ENCODE measurements around the gene ZNF619. TPM values are rescaled to one million over a fixed set of nuclear protein-coding genes. Genes with fewer than 3 reads are reported as not detected.

The ZNF619 gene
- total and polyA plus RNA-seq, 2 of the 4 experiments (the other 2 are of a cell fraction) = 2.0 to 4.8 TPM

DNA sequence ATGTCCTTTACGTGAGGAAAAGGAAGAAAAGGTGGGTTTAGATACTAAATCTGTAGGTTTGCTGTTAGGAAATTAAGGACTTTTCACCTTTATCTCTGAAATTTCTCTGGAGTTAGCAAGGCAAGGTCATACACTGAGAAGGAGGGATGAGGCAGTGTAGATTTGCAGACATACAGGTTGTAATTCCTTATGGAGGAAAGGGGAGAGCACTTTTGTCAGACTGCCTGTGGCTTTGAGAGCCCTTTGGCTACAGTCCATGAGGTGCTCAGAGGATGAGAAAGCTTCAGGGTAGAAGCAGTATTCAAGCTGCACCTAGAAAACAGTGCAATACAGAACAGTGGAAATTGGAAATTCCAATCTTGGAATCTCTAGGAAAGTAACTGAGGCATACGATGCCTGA, 11.5 kb upstream of the ZNF619 start:
- Histone ChIP-seq H3K9ac (ENCODE audit: low read depth, low read length) (no peak overlapping the region), H4K91ac (ENCODE audit: insufficient read depth, low read depth, low read length) (no peak overlapping the region), H3K9me1 (ENCODE audit: insufficient read depth, low read length) (0 out of 2 replicates have a peak, but pooled peaks cover 2% of the 10 kb centered on the region), H4K5ac (ENCODE audit: low read depth, low read length) (no peak overlapping the region), H3K27ac (ENCODE audit: insufficient read depth, low read length) (no peak overlapping the region), H3K4me3 (ENCODE audit: insufficient read depth, low read depth, low read length) (no peak overlapping the region), H3K14ac (replicated peaks; ENCODE audit: low read depth, low read length) (no peak overlapping the region), H2BK5ac (ENCODE audit: low read depth, low read length, poor library complexity, severe bottlenecking) (no peak overlapping the region), H3K23ac (ENCODE audit: low read depth, low read length) (no peak overlapping the region), H2BK120ac (ENCODE audit: low read depth, low read length) (no peak overlapping the region), H2AK5ac (ENCODE audit: low read depth, low read length) (no peak overlapping the region), H2AK9ac (replicated peaks; ENCODE audit: low read depth, low read length, poor library complexity) (no peak overlapping the region), H3K9me3 (ENCODE audit: control insufficient read depth, insufficient read depth, low read length) (no peaks in the 10 kb centered on the region), H3K27me3 (ENCODE audit: control insufficient read depth, insufficient read depth, low read length) (no peaks in the 10 kb centered on the region), H3K56ac (ENCODE audit: extremely low read depth, insufficient read depth, low read length) (no peak overlapping the region), H3K4ac (ENCODE audit: low read depth, low read length) (no peak overlapping the region), H2AFZ (replicated peaks; ENCODE audit: low read length, poor library complexity) (no peak overlapping the region), H3K36me3 (ENCODE audit: control insufficient read depth, insufficient read depth, low read length) (peaks cover 27% of the 10 kb centered on the region), H2BK15ac (ENCODE audit: low read depth, low read length) (no peak overlapping the region), H4K20me1 (ENCODE audit: insufficient read depth, low read length) (peaks cover 5% of the 10 kb centered on the region; the same call in 1 of the 2 replicates), H3K18ac (ENCODE audit: low read depth, low read length) (no peak overlapping the region), H3K4me2 (ENCODE audit: low read depth, low read length) (no peak overlapping the region), H2BK20ac (ENCODE audit: low read depth, low read length) (no peak overlapping the region), H3K4me1 (ENCODE audit: control insufficient read depth, insufficient read depth, low read length) (no peaks in the 10 kb centered on the region), H4K8ac (ENCODE audit: low read depth in 2 of 2, low read length in 2 of 2) (no peak overlapping the region), H3K79me1 (ENCODE audit: low read depth in 1 of 2, low read length in 2 of 2) (peaks cover 0 to 9% of the 10 kb centered on the region in 2 experiments; a peak in 3 of 4 replicates)
- no peak for ATAC-seq (ENCODE audit: low read depth)
- in situ Hi-C loops (cut with MboI; ENCODE audit: low sequenced_read_pairs) = no loop called here
- no peak for DNase-seq
- WGBS, 2 experiments (ENCODE audit: extremely low coverage in 2 of 2, insufficient read length in 1 of 2) = no CpG with 5 or more reads among the region's 2 CpGs
- BruUV-seq (replicated peaks) = no TSS peak
- intact Hi-C loops (cut with micrococcal nuclease) = no loop called here
- no peak for TF ChIP-seq MAFK (IDR thresholded peaks at IDR 0.05; ENCODE audit: low read depth, low read length)
- no peak for TF ChIP-seq POLR2A (IDR thresholded peaks at IDR 0.05; ENCODE audit: low read depth, low read length)
- TF ChIP-seq NFE2L2 (IDR thresholded peaks at IDR 0.05; ENCODE audit: low read depth, low read length) = no peak
- TF ChIP-seq, protein P1, sequence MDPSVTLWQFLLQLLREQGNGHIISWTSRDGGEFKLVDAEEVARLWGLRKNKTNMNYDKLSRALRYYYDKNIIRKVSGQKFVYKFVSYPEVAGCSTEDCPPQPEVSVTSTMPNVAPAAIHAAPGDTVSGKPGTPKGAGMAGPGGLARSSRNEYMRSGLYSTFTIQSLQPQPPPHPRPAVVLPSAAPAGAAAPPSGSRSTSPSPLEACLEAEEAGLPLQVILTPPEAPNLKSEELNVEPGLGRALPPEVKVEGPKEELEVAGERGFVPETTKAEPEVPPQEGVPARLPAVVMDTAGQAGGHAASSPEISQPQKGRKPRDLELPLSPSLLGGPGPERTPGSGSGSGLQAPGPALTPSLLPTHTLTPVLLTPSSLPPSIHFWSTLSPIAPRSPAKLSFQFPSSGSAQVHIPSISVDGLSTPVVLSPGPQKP (IDR thresholded peaks at IDR 0.05; ENCODE audit: borderline replicate concordance, low read depth, low read length) = no peak
- TF ChIP-seq BHLHE40 (IDR thresholded peaks at IDR 0.05; ENCODE audit: low read depth, low read length) = no peak
- TF ChIP-seq, protein P2, sequence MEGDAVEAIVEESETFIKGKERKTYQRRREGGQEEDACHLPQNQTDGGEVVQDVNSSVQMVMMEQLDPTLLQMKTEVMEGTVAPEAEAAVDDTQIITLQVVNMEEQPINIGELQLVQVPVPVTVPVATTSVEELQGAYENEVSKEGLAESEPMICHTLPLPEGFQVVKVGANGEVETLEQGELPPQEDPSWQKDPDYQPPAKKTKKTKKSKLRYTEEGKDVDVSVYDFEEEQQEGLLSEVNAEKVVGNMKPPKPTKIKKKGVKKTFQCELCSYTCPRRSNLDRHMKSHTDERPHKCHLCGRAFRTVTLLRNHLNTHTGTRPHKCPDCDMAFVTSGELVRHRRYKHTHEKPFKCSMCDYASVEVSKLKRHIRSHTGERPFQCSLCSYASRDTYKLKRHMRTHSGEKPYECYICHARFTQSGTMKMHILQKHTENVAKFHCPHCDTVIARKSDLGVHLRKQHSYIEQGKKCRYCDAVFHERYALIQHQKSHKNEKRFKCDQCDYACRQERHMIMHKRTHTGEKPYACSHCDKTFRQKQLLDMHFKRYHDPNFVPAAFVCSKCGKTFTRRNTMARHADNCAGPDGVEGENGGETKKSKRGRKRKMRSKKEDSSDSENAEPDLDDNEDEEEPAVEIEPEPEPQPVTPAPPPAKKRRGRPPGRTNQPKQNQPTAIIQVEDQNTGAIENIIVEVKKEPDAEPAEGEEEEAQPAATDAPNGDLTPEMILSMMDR (conservative IDR thresholded peaks at IDR 0.05; ENCODE audit: low read depth, low read length) = no peak
- TF ChIP-seq RAD21 (IDR thresholded peaks at IDR 0.05; ENCODE audit: low read length) = no peak
- TF ChIP-seq RFX5 (IDR thresholded peaks at IDR 0.05; ENCODE audit: low read depth, low read length) = no peak
- no peak for TF ChIP-seq RCOR1 (IDR thresholded peaks at IDR 0.05; ENCODE audit: insufficient replicate concordance, low read length)
- TF ChIP-seq CEBPB (IDR thresholded peaks at IDR 0.05; ENCODE audit: low read depth, low read length) = no peak
- dilution Hi-C loops (cut with HindIII; ENCODE audit: low sequenced_read_pairs, unreplicated experiment) = no loop called here
- CTCF ChIA-PET = interaction anchor here (0.6 to 1.3 kb wide), 2 partner anchors 11 to 14 kb away, joined by 3 read pairs; partner anchors contain the start of gene ZNF619
- POLR2A ChIA-PET (ENCODE audit: unreplicated experiment) = no interaction called here
